Glomerular endothelial cell (primary cell): ENCODE measurements around the gene LOXL3. TPM values are rescaled to one million over a fixed set of nuclear protein-coding genes. Genes with fewer than 3 reads are reported as not detected.
"Not testable (repeated sequence)": the region's sequence is repeated elsewhere in the genome, so short reads cannot be mapped to it uniquely, and the experiment has no call there.

Source experiments
- DNase-seq: peaks from one replicate; pipeline ENCODE4 v3.0.0-alpha.2; 2011; ENCODE audit warnings: low read depth, low spot score; ENCODE audit errors: extremely low read depth
- total RNA-seq: library from RNA; depleted of rRNA; stranded (reverse); fragments of >200 nt; gene quantifications from 2 replicates; pipeline ENCODE4 v1.2.3, GENCODE V29; 2015

The LOXL3 gene
- total RNA-seq, 1 donor from 2014 or later, result 2.7 TPM

GRCh38 chr2:74573747-74574562, 20.2 kb upstream of the LOXL3 start:
- DNase-seq, result no peak

- DNase-seq, result no peak
Observed at GRCh38 chr2:74572178-74572925, 18.6 kb upstream of the LOXL3 start.

GRCh38 chr2:74571058-74571457, 17.3 kb upstream of the LOXL3 start:
- DNase-seq, result no peak

GRCh38 chr2:74569686-74570085, 15.9 kb upstream of the LOXL3 start:
- DNase-seq, result no peak

GRCh38 chr2:74567881-74568280, 14.1 kb upstream of the LOXL3 start:
- no peak for DNase-seq

GRCh38 chr2:74566754-74567085, 13.0 kb upstream of the LOXL3 start:
- DNase-seq, result no peak

- DNase-seq, result no peak
Observed at GRCh38 chr2:74566076-74566753, 12.5 kb upstream of the LOXL3 start.

GRCh38 chr2:74564222-74564621, 10.5 kb upstream of the LOXL3 start:
- no peak for DNase-seq

- no peak for DNase-seq
Observed at GRCh38 chr2:74562126-74562775, 8.5 kb upstream of the LOXL3 start.

- DNase-seq, result not testable (repeated sequence)
Observed at GRCh38 chr2:74561022-74561421, 7.3 kb upstream of the LOXL3 start.

- DNase-seq, result no peak
Observed at GRCh38 chr2:74560591-74560990, 6.8 kb upstream of the LOXL3 start.

GRCh38 chr2:74559912-74560311, 6.2 kb upstream of the LOXL3 start:
- DNase-seq, result no peak

GRCh38 chr2:74558284-74559230, 4.8 kb upstream of the LOXL3 start:
- DNase-seq, result no peak

- no peak for DNase-seq
Observed at GRCh38 chr2:74556831-74557370, 3.2 kb upstream of the LOXL3 start.

GRCh38 chr2:74556159-74556558, 2.4 kb upstream of the LOXL3 start:
- no peak for DNase-seq

GRCh38 chr2:74555610-74556103, 1.9 kb upstream of the LOXL3 start:
- no peak for DNase-seq

GRCh38 chr2:74554820-74555531, 1.2 kb upstream of the LOXL3 start:
- DNase-seq, result no peak

- DNase-seq, result no peak
Observed at GRCh38 chr2:74552914-74553811, 579 bp downstream of the LOXL3 start.
